Central memory CD8-positive, alpha-beta T cell (primary cell): Measurements from ENCODE around the gene TRMT61A.
"Not testable (repeated sequence)": the region's sequence is repeated elsewhere in the genome, so short reads cannot be mapped to it uniquely, and the experiment has no call there.

ENCODE experiments used
- ATAC-seq: fragments of 150-1000 bp; cut with Tn5 transposase; replicated peaks from 2 replicates; pipeline ENCODE4 v1.10.0; 2022; ENCODE audit warnings: mild to moderate bottlenecking, moderate FRiP score, moderate number of reproducible peaks; ENCODE audit not compliant: poor library complexity, severe bottlenecking; ENCODE audit errors: extremely low read depth
- DNase-seq, 2 donors: peaks; one replicate each; pipeline ENCODE4 v3.0.0; 2021; ENCODE audit warnings: low spot score in 2 of 2
- H3K27ac Mint-ChIP-seq: one replicate; pipeline ENCODE4 v1.8.0; 2022; ENCODE audit warnings: low read depth, mild to moderate bottlenecking, moderate library complexity, mixed read lengths
- H3K27me3 Mint-ChIP-seq: one replicate; pipeline ENCODE4 v1.8.0; 2022; ENCODE audit warnings: mixed read lengths
- H3K36me3 Mint-ChIP-seq: one replicate; pipeline ENCODE4 v1.8.0; 2022; ENCODE audit warnings: mild to moderate bottlenecking, moderate library complexity, mixed read lengths; ENCODE audit not compliant: insufficient read depth
- H3K4me1 Mint-ChIP-seq: one replicate; pipeline ENCODE4 v1.8.0; 2022; ENCODE audit warnings: mixed read lengths
- H3K4me3 Mint-ChIP-seq: one replicate; pipeline ENCODE4 v1.8.0; 2022; ENCODE audit warnings: mild to moderate bottlenecking, moderate library complexity, mixed read lengths
- H3K9me3 Mint-ChIP-seq: one replicate; pipeline ENCODE4 v1.8.0; 2022; ENCODE audit warnings: mixed read lengths

TRMT61A gene

DNA sequence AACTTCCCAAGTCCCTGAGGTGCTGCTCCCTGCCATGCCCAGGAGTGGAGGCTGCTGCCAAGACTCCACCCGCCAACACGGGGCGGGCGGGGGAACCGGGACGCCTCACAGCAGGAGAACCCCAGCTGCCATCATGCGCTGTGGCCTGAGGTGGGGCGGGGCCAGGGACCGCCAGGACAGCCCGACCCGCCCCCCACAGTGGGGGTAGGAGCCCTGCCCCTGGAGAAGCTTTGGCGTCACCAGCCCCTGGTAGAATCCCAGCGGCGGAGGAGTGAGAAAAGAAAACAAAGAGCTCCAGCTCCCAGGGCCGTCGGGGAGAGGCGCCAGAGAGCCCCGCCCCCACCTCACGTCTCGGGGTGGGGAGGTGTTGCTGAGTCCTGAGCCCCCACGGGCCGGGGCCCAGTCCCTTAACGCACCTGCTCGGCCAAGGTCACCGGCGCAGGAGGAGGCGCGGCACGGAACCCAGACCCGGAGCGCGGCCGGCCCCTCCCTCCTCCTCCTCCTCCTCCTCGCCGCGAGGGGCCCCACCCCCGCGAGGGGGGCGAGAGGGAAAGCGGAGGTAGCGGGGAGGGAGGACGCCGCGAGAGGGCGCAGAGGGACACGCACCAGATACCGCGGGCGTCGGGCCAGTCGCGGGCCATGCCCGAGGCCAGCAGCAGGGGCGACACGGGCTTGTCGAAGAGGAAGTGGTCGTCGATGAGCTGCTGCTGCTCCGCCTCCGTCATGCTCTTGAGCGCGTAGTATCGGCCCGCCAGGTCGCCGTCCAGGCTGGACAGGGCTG is 8.1 kb upstream of the TRMT61A start:
- Mint-ChIP-seq H3K36me3 (peaks cover 4% of the 10 kb centered on the region), H3K27me3 (no peaks in the 10 kb centered on the region), H3K27ac (no peak overlapping the region), H3K4me3 (peak overlapping the region; percentile 60), H3K9me3 (no peaks in the 10 kb centered on the region), H3K4me1 (peaks cover 10% of the 10 kb centered on the region)
- DNase-seq (peak; percentile 45 to 63), ATAC-seq (peak; percentile 61)

DNA sequence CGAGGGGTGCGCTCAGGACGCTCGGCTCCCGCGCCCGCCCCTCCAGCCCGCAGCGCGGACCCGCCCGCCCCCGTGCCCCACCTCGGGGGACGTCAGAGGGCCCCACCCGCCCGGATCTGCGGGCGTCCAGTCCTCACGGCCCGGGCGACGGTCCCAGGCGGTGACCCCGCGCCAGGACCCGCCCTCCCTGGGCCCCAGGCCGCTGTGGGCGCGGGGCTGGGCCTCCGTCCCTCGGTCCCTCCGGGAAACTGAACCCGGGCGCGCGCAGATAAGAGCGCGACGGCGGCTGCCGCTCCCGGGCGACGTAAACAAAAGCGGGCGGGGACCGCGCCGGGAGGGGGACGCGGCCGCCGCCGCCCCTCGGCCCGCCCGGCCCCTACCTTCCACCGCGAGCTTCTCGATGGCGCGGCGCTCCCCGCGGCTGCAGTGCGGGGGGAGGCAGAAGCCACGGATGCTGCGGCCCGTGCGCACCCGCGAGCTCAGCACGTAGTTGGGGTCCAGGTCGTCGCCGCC is 7.5 kb upstream of the TRMT61A start:
- H3K9me3 Mint-ChIP-seq = no peaks in the 10 kb centered on the region
- peaks cover 4% of the 10 kb centered on the region for H3K36me3 Mint-ChIP-seq
- peak overlapping the region; percentile 60 for H3K4me3 Mint-ChIP-seq
- peaks cover 10% of the 10 kb centered on the region for H3K4me1 Mint-ChIP-seq
- H3K27me3 Mint-ChIP-seq = no peaks in the 10 kb centered on the region
- no peak overlapping the region for H3K27ac Mint-ChIP-seq
- DNase-seq (no peak), ATAC-seq (peak; percentile 35)

- Mint-ChIP-seq H3K27ac (no peak overlapping the region), H3K4me1 (peaks cover 12% of the 10 kb centered on the region), H3K4me3 (peak overlapping the region; percentile 44), H3K9me3 (no peaks in the 10 kb centered on the region), H3K27me3 (no peaks in the 10 kb centered on the region), H3K36me3 (peaks cover 2% of the 10 kb centered on the region)
- no peak for DNase-seq
- peak; percentile 5 for ATAC-seq
Measured at GRCh38 chr14:103521951-103522563, 6.9 kb upstream of the TRMT61A start.

DNA sequence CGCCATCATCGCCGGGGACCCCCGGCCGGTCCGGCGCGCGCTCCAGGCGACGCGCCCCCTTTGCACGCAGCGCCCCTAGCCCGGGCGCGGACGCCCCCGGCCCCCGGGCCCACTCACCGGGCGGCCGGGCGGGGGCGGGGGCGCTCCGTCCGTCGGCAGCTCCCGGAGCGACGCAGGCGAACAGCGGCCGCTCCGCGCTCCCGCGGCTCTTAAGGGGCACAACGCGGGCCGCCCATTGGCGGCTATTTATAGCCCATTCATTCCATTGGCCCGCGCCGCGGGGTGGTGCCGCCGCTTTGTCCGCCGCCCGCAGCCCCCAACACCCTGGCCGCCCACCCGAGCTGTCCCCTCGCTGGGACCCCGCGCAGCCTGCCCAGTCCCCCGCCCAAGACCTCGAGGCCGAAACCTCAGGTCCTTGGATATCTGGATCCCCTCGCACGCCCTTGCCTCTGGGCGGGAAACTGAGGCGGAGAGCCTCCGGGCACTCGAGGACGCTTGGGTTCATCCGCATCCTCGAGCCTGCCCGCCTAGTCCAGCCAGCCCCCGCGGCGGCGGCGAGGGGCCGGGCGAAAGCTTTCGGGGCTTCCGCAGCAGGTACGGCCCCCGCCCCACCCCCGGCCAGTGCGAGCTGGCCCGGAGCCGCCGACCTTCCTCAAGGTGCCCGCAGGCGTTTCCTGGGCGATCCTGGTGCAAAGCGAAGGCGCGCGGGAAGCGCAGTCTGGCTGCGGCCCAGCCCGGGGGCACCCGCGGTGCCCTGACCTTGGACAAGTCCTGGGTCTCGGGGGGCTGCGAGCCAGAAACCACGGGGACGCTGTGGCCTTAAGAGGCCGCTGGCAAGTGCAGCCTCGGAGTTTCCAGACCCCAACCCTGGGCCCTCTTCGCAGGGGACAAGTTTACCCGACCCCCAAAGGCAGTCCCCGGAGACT is 6.1 kb upstream of the TRMT61A start, which contains the start of gene CKB:
Gene CKB (minus strand): TSS at position 182 of the 926 bp plus-strand sequence. CDS start 337 bp downstream, outside the sequence.
- DNase-seq (no peak), ATAC-seq (no peak)
- Mint-ChIP-seq H3K27ac (no peak within 1 kb of the TSS), H3K4me3 (peak within 1 kb of the TSS; percentile 52), H3K27me3 (no peaks in the 10 kb centered on the region), H3K4me1 (peaks cover 19% of the 10 kb centered on the region), H3K36me3 (peaks cover 6% of the 10 kb centered on the region), H3K9me3 (no peaks in the 10 kb centered on the region)

DNA sequence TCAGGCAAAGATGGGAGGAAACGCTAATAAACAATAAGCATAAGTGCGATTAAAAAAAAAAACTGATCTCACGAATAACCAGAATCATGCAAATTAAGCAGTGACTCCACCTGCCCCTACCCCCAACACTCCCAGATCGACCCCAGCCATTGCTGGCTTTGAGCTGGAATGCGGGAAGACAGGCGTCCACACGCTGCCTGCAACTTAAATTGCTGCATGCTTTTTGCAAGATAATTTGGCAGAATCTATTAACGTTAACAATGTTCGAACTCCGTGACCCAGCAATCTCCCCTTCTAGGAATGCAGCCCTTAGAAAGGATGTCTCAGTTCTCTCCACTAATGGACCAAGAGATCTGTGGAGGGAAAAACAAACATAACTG is 5.4 kb upstream of the TRMT61A start:
- no peaks in the 10 kb centered on the region for H3K9me3 Mint-ChIP-seq
- DNase-seq = no peak
- peaks cover 19% of the 10 kb centered on the region for H3K4me1 Mint-ChIP-seq
- H3K4me3 Mint-ChIP-seq = peak overlapping the region; percentile 52
- H3K27ac Mint-ChIP-seq = no peak overlapping the region
- ATAC-seq = no peak
- H3K36me3 Mint-ChIP-seq = peaks cover 7% of the 10 kb centered on the region
- H3K27me3 Mint-ChIP-seq = no peaks in the 10 kb centered on the region

GRCh38 chr14:103524002-103524935 is 4.7 kb upstream of the TRMT61A start:
- peaks cover 13% of the 10 kb centered on the region for H3K4me1 Mint-ChIP-seq
- ATAC-seq (no peak), DNase-seq (no peak)
- no peaks in the 10 kb centered on the region for H3K9me3 Mint-ChIP-seq
- H3K27ac Mint-ChIP-seq = no peak overlapping the region
- peak overlapping the region; percentile 52 for H3K4me3 Mint-ChIP-seq
- peaks cover 11% of the 10 kb centered on the region for H3K36me3 Mint-ChIP-seq
- H3K27me3 Mint-ChIP-seq = no peaks in the 10 kb centered on the region

GRCh38 chr14:103525430-103526246 is 3.4 kb upstream of the TRMT61A start:
- H3K36me3 Mint-ChIP-seq = peaks cover 18% of the 10 kb centered on the region
- H3K9me3 Mint-ChIP-seq, DNase-seq, H3K27me3 Mint-ChIP-seq, H3K4me3 Mint-ChIP-seq, H3K27ac Mint-ChIP-seq, ATAC-seq: not testable (repeated sequence)
- H3K4me1 Mint-ChIP-seq = peaks cover 22% of the 10 kb centered on the region

DNA sequence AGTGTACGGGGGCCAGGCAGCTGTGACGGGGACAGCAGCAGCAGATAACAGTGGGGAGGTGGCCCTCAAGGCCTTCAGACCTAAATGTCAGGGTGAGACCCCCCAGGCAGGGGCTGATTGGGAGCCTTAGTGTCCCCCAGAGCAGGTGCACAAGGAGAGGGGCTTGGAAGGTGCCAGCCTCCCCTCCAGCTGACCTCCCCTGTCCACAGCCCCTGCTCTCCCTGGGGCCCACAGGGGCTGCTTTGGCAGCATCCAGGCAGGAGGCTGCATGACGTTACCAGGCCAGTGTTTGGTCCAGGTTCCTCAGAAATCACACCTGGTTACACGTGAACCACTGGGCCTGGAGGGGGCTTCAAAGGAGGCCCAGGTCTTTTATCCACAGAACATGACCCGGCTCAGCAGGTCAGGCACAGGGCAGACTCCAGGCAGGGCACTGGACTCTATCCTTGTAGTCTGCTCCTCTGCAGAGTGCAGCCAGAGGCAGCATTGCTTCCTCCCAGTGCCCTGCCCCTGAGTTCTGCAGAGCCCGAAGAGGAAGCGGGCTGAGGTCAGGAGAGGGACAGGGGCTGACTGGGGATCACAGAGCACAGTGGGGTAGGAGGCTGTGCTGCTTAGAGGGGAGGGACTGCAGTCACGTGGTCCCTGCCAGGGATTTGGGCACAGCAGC is 2.6 kb upstream of the TRMT61A start:
- Mint-ChIP-seq H3K4me1 (peaks cover 27% of the 10 kb centered on the region), H3K4me3 (no peak overlapping the region), H3K36me3 (peaks cover 19% of the 10 kb centered on the region), H3K27ac (no peak overlapping the region), H3K27me3 (no peaks in the 10 kb centered on the region), H3K9me3 (no peaks in the 10 kb centered on the region)
- no peak for DNase-seq
- ATAC-seq = no peak

- DNase-seq (no peak), ATAC-seq (no peak)
- H3K4me3 Mint-ChIP-seq = peak overlapping the region; percentile 91
- peak overlapping the region; percentile 95 for H3K27ac Mint-ChIP-seq
- no peaks in the 10 kb centered on the region for H3K27me3 Mint-ChIP-seq
- no peaks in the 10 kb centered on the region for H3K9me3 Mint-ChIP-seq
- H3K4me1 Mint-ChIP-seq = peaks cover 32% of the 10 kb centered on the region
- peaks cover 21% of the 10 kb centered on the region for H3K36me3 Mint-ChIP-seq
Measured at GRCh38 chr14:103526914-103527248, 2.1 kb upstream of the TRMT61A start.

DNA sequence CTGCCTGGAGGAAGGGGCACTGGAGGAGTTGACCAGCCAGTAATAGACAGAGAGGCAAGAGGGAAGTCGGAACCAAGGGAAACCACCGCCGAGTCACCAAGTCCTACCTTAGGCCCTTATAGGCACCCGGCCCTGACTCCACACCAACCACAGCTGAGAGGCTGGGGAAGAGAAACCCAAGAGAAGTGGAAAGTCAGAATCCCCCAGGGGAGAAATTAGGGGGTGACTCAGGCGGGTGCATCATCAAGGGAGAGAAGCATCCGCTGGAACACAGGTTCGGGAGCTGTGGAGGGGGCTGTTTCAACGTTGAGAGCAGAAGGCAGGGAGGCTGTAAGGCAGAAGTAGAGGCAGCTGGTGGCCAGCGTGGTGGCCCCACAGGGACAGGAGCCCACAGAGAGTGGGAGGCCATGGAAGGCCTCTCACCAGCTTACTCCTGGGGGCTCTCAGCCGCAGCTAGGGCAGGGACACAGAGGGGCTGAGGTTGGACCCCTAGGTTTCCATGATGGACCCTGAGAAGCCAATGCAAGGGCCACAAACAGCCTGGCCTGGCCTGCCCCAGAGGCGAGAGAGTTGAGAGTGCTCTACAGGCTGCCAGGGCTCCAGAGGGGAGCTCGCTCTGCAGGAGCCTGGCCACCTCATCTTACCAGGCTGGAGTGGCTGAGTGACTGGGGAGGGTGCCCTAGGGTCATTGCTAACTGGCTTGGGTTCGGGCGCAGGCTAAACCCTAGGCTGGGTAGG is 1.4 kb upstream of the TRMT61A start:
- no peaks in the 10 kb centered on the region for H3K27me3 Mint-ChIP-seq
- H3K9me3 Mint-ChIP-seq = no peaks in the 10 kb centered on the region
- H3K4me1 Mint-ChIP-seq = peaks cover 32% of the 10 kb centered on the region
- H3K36me3 Mint-ChIP-seq = peaks cover 21% of the 10 kb centered on the region
- ATAC-seq (no peak), DNase-seq (no peak)
- H3K27ac Mint-ChIP-seq = peak overlapping the region; percentile 95
- H3K4me3 Mint-ChIP-seq = peak overlapping the region; percentile 91
